Activated CD4-positive, alpha-beta T cell treated with anti-CD3 and anti-CD28 coated beads, Interleukin-2, amount 50 U/mL, for 1 hour (primary cell): Measurements from ENCODE around the gene CASTOR2.
"Not testable (repeated sequence)": the region's sequence is repeated elsewhere in the genome, so short reads cannot be mapped to it uniquely, and the experiment has no call there.

ENCODE experiments used
- DNase-seq: peaks from one replicate; pipeline ENCODE4 v3.0.0-alpha.2; 2020

Gene CASTOR2

GRCh38 chr7:74996361-74996760 lies 31.9 kb downstream of the CASTOR2 start:
- DNase-seq, result not testable (repeated sequence)

GRCh38 chr7:74997811-74998210 lies 33.3 kb downstream of the CASTOR2 start:
- not testable (repeated sequence) for DNase-seq

- not testable (repeated sequence) for DNase-seq
These were observed 36.9 kb downstream of the CASTOR2 start for GRCh38 chr7:75001356-75001755.

DNA sequence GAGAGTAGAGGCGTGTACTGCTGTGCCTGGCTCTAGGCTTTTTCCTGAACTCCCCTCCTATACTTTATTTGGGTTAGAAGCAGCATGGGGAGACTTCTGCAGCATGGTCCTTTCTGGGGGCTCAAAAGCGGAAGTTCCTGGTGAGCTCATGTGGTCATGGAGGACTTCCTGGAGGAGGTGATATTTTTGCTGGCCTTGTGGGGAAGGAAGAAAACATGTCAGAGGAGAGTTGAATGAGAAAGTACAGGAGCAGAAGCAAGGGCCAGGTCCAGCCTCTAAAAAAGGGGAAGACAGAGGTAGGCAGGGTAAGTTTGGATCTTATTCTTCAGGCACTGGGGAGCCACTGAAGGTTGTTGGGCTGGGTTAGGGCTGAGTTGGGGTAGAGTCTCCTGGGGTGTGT lies 45.5 kb downstream of the CASTOR2 start:
- no peak for DNase-seq

DNA sequence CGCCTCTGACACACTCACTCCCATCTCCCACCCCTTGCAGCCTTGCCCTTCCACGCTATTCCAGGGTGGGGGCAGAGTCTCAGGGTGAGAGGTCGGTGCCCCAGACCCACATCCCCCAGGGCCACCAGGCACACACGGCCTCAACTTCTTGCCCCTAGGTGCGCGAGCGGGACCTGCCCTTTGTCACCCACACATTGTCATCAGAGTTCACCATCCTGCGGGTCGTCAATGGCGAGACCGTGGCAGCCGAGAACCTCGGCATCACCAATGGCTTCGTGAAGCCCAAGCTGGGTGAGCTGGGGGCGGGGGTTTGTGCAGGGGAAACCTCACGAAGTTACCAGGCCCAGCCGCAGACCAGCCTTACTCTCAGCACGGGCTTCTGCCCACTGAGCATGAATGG lies 53.3 kb downstream of the CASTOR2 start:
- no peak for DNase-seq

- DNase-seq, result no peak
These were observed 54.3 kb downstream of the CASTOR2 start for GRCh38 chr7:75018570-75019364.

DNA sequence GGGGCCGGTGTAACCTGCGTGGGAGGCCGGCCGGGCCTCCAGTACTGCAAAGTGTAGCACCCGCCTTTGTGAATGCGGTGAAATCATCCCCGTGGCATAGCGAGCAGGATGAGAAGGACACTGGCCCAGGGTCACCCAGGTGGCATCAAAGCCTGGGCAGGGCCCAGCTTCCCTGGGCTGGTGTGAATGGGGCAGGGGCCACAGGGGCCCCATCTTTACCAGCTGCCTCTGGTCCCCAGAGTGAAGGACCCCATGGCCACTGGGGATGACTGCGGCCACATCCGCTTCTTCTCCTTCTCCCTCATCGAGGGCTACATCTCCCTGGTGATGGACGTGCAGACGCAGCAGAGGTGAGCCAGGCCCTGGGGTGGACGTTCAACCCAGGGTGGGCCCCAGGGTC lies 55.3 kb downstream of the CASTOR2 start:
- no peak for DNase-seq

GRCh38 chr7:75024922-75025321 lies 60.4 kb downstream of the CASTOR2 start:
- DNase-seq, result no peak

DNA sequence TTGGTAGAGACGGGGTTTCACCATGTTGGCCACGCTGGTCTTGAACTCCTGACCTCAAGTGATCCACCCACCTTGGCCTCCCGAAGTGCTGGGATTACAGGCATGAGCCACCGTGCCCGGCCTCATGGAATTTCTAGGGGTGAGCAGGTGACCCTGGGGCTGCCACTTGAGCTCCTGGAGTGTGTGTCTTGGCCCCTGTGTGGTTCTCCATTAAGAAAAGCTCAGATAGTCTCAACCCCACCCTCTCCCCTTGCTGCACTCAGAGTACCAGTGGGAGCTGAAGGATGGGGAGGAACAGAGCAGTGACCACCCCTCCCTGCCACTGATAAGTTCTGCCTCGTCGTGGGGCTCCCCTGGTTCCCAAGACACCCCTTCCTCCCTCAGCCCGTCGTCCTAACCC lies 63.8 kb downstream of the CASTOR2 start:
- no peak for DNase-seq

DNA sequence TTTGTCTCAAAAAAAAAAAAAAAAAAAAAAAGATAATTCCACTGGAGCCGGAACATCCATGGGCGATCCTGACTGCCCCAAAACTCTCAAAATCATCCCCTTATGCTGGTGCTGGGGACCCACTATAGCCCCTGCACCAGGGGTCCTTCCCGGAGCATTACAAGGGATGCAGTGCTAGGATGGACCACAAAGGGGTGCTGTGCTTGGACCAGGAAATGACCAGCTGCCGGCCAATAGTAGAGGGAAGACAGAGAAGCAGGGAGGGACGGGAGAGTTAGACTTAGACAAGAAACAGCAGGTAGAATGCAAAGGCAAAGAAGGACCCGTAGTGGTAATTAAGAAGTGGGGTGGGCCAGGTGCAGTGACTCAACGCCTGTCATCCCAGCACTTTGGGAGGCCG lies 68.6 kb downstream of the CASTOR2 start:
- DNase-seq, result no peak

DNA sequence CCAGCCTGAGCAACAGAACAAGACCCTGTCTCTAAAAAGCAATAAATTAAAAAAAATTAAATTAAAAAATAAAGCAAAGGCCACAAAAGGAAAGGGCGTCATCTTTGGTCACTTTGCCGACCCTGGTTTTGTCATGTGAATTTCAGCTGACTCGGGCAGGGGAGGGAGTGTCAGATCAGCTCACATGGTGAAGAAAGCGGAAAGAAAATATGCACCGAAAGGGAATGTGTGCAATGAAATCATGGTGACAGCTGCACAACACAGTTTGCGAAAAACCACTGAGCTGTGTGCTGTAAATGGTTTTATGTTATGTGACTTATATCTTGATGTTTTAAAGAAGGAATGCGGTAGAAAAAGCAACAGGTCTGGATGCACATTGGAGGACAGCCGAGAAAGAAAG lies 69.3 kb downstream of the CASTOR2 start:
- no peak for DNase-seq

DNA sequence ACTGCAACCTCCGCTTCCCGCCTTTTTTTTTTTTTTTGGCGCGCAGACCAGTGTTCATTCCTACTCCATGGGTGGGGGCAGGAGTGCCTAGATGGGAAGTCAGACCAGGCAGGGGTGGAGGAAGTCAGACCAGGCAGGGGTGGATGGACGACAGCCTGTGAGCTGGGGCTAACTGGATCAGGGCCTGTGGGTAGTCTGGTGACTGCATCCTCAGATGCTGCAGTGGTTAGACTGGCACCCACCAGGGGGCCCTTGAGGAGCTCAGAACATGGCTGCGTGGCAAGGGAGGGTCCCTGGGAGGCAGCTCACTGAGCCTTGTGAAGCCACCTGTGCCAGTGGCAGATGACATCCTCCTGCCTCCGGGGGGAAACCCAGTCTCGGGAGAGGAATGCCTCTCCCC lies 74.0 kb downstream of the CASTOR2 start:
- no peak for DNase-seq

DNA sequence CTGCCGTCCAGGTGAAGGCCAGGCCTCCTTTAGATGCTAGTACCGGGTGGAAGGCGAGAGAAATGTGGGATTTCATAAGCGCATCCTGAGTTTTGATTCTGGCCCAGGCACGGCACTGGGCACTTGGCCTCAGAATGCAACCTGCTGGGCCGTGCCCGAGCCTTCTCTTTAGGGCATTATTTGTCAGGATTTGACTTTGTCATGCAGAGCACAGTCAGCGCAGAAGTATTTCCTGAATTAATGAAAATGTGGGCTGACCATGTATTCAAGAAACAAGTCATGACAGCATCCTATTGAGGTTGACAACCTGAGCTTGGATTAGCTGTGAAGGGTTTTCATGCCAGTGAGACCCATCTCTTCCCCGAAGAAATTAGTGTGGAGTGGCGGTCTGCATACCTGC lies 74.7 kb downstream of the CASTOR2 start:
- DNase-seq, result no peak

- DNase-seq, result no peak
These were observed 75.2 kb downstream of the CASTOR2 start for GRCh38 chr7:75039709-75040108.

DNA sequence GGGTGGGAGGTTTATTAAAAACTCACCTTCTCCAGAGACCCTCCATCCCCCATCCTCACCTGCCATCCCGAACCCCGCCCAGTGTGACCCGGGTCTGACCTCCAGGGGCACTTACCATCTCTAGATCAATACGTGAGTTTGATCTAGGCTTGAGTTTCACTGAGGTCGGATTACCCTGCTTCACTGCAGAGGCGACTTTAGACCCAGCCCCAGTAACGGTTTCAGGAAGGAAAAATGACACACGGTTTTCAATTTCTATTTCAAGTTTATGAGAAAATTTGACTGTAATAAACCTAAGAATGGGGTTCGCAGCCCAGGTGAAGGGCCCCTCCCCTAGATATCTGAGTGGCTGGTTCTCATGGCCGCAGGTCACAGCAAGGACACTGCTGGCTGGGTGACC lies 76.0 kb downstream of the CASTOR2 start:
- no peak for DNase-seq

GRCh38 chr7:75042286-75042685 lies 77.8 kb downstream of the CASTOR2 start:
- DNase-seq, result no peak

- DNase-seq, result no peak
These were observed 78.6 kb downstream of the CASTOR2 start for GRCh38 chr7:75042831-75043703.

- DNase-seq, result no peak
These were observed 81.4 kb downstream of the CASTOR2 start for GRCh38 chr7:75045881-75046280.

DNA sequence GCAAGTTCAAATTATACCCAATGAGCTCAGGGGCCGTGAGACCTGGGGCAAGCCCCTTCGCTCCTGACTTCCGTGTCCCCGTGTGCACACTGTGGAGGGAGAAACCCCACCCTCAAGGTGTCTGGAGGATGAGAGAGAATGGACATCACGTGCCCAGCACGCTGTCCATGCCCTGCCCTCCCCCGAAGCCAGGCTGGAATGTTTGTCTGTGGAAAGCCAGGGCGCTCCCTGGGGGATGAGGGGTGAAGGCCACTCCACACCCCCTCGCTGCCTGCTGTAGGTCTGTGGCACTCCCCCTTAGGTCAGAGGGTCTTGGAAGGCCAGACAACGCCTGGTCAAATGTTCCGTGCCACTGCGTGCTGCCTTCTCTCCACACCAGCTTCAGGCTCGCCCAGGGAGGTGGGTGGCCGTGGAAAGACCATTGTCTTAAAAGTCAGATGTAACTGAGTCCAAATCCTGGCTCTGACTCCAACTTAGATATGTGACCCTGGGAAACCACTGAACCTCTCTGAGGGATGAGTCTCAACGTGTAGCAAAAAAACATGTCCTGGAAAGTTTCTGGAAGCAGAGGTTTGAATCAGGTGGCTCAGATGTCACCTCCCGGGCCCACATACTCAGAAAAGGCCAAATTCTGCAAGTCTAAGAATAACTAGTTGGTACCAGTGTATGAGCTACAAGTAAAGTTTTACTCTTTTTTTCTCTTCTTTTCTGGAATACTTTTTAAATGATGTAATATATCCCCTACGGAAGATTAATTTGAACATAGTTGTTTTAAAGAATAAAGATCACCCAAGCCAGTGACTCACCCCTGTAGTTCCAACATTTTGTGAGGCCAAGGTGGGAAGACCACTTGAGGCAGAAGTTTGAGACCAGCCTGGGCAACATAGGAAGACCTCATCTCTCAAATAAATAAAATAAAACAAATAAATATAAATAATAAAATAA lies 84.2 kb downstream of the CASTOR2 start:
- DNase-seq, result no peak

GRCh38 chr7:75049817-75050216 lies 85.3 kb downstream of the CASTOR2 start:
- no peak for DNase-seq

GRCh38 chr7:75050501-75050900 lies 86.0 kb downstream of the CASTOR2 start:
- DNase-seq, result no peak

- DNase-seq, result no peak
These were observed 90.2 kb downstream of the CASTOR2 start for GRCh38 chr7:75054744-75055143.

GRCh38 chr7:75055155-75055554 lies 90.7 kb downstream of the CASTOR2 start:
- no peak for DNase-seq
